CD14-positive monocyte (primary cell): ENCODE measurements around the gene SLC22A23. TPM values are rescaled to one million over a fixed set of nuclear protein-coding genes. Genes with fewer than 3 reads are reported as not detected.

Experiments
- DNase-seq, 3 donors: peaks; one replicate each; pipeline ENCODE4 v3.0.0-alpha.2; 2011 to 2022
- H2AFZ ChIP-seq: 2 replicates; pipeline ENCODE4 v1.6.0; 2012; ENCODE audit warnings: mild to moderate bottlenecking, low read depth, low read length, inconsistent platforms; ENCODE audit not compliant: insufficient read depth, poor library complexity, severe bottlenecking
- H3K27ac ChIP-seq, 2 donors: 1 replicate in 1 of 2; 2 replicates in 1 of 2; pipeline ENCODE4 v1.5.1; 2012 to 2013; ENCODE audit warnings: low read length in 2 of 2, control low read depth in 1 of 2, inconsistent platforms in 1 of 2, low read depth in 1 of 2, mild to moderate bottlenecking in 1 of 2
- H3K27me3 ChIP-seq, 2 donors: one replicate each; pipeline versions ENCODE4 v1.6.0 to v1.6.1; 2011 to 2013; ENCODE audit warnings: low read length in 2 of 2; ENCODE audit not compliant: control insufficient read depth in 2 of 2, insufficient read depth in 2 of 2
- H3K36me3 ChIP-seq, 2 donors: replicated peaks in 1 of 2; 1 replicate in 1 of 2; 2 replicates in 1 of 2; pipeline versions ENCODE4 v1.5.1 to v1.6.1; 2012 to 2013; ENCODE audit warnings: low read length in 2 of 2, control low read depth in 1 of 2, inconsistent platforms in 1 of 2, mild to moderate bottlenecking in 1 of 2; ENCODE audit not compliant: insufficient read depth in 2 of 2, control insufficient read depth in 1 of 2
- H3K4me1 ChIP-seq, 2 donors: 1 replicate in 1 of 2; 2 replicates in 1 of 2; pipeline versions ENCODE4 v1.5.1 to v1.6.1; 2012 to 2013; ENCODE audit warnings: low read length in 2 of 2, control low read depth in 1 of 2, inconsistent platforms in 1 of 2, mild to moderate bottlenecking in 1 of 2, moderate library complexity in 1 of 2; ENCODE audit not compliant: insufficient read depth in 2 of 2, control insufficient read depth in 1 of 2
- H3K4me2 ChIP-seq: replicated peaks from 2 replicates; pipeline ENCODE3; 2012; ENCODE audit warnings: low read length, moderate library complexity, mild to moderate bottlenecking; ENCODE audit not compliant: poor library complexity, severe bottlenecking; ENCODE audit errors: extremely low read depth
- H3K4me3 ChIP-seq, 3 experiments: fragments of 200-600 bp in 1 of 3; sonication (generic) in 1 of 3; replicated peaks in 1 of 3; 1 replicate in 2 of 3; 2 replicates in 1 of 3; pipeline ENCODE4 v1.5.1; 2011 to 2013; ENCODE audit warnings: low read length in 3 of 3, mild to moderate bottlenecking in 3 of 3, control low read depth in 2 of 3, low read depth in 2 of 3, inconsistent platforms in 1 of 3, moderate library complexity in 1 of 3
- H3K79me2 ChIP-seq: 2 replicates; pipeline ENCODE4 v1.6.0; 2012; ENCODE audit warnings: mild to moderate bottlenecking, control low read depth, inconsistent platforms, low read length, moderate library complexity; ENCODE audit not compliant: insufficient read depth
- H3K9ac ChIP-seq: 2 replicates; pipeline ENCODE4 v1.6.0; 2017; ENCODE audit warnings: low read length, mild to moderate bottlenecking; ENCODE audit not compliant: insufficient read depth, poor library complexity, severe bottlenecking
- H3K9me3 ChIP-seq, 2 donors: replicated peaks in 1 of 2; 1 replicate in 1 of 2; 2 replicates in 1 of 2; pipeline versions ENCODE4 v1.5.1 to v1.6.1; 2012 to 2013; ENCODE audit warnings: low read length in 2 of 2, control low read depth in 1 of 2; ENCODE audit not compliant: control insufficient read depth in 1 of 2, insufficient read depth in 1 of 2
- H4K20me1 ChIP-seq: 2 replicates; pipeline ENCODE4 v1.6.0; 2012; ENCODE audit warnings: mild to moderate bottlenecking, low read length, control low read depth, moderate library complexity; ENCODE audit not compliant: insufficient read depth
- H3K27ac Mint-ChIP-seq, 7 donors: one replicate each; pipeline ENCODE4 v1.8.0; 2020; ENCODE audit warnings: mild to moderate bottlenecking in 7 of 7, mixed read lengths in 7 of 7, moderate library complexity in 6 of 7, inconsistent platforms in 2 of 7
- H3K27me3 Mint-ChIP-seq, 3 donors: one replicate each; pipeline ENCODE4 v1.8.0; 2021 to 2022; ENCODE audit warnings: low read depth in 3 of 3, mild to moderate bottlenecking in 3 of 3, mixed read lengths in 3 of 3, moderate library complexity in 3 of 3, inconsistent platforms in 1 of 3
- H3K36me3 Mint-ChIP-seq, 2 donors: one replicate each; pipeline ENCODE4 v1.8.0; 2020; ENCODE audit warnings: mixed read lengths in 2 of 2, inconsistent platforms in 1 of 2, mild to moderate bottlenecking in 1 of 2
- H3K4me1 Mint-ChIP-seq: one replicate; pipeline ENCODE4 v1.8.0; 2020; ENCODE audit warnings: mild to moderate bottlenecking, mixed read lengths
- H3K4me3 Mint-ChIP-seq, 2 donors: one replicate each; pipeline ENCODE4 v1.8.0; 2020; ENCODE audit warnings: mild to moderate bottlenecking in 2 of 2, mixed read lengths in 2 of 2, moderate library complexity in 1 of 2
- H3K9me3 Mint-ChIP-seq, 7 donors: one replicate each; pipeline ENCODE4 v1.8.0; 2020 to 2022; ENCODE audit warnings: mixed read lengths in 7 of 7, mild to moderate bottlenecking in 6 of 7, moderate library complexity in 6 of 7, inconsistent platforms in 2 of 7
- CTCF ChIP-seq: fragments of 200-600 bp; IDR thresholded peaks from one replicate; pipeline ENCODE4 v1.8.0; 2022; ENCODE audit warnings: antibody characterized with exemption, mild to moderate bottlenecking
- WGBS: methylation state at CpG from one replicate; pipeline ENCODE4 v1.1.5; 2013; ENCODE audit warnings: missing lambda C conversion rate; ENCODE audit not compliant: insufficient coverage; 5-methylcytosine and 5-hydroxymethylcytosine counted together
- intact Hi-C, 2 donors: fragments of 100-400 bp; cut with micrococcal nuclease; formaldehyde crosslinking; loops; one replicate each; pipeline versions ENCODE4 v1.15.0 to v1.15.1; 2023
- polyA plus RNA-seq, 3 donors: library from polyadenylated mRNA; depleted of rRNA in 1 of 3; unstranded in 2 of 3; stranded (reverse) in 1 of 3; fragments of 300-500 nt in 2 of 3; fragments of >200 nt in 1 of 3; fragmentation: Illumina TruSeq in 2 of 3; gene quantifications; 1 replicate in 2 of 3; 2 replicates in 1 of 3; pipeline ENCODE4 v1.2.3, GENCODE V29; 2012 to 2021

SLC22A23 gene
- polyA plus RNA-seq, 3 donors = 0.08 TPM; not detected in 2

GRCh38 chr6:3285049-3285639 is 171.7 kb downstream of the SLC22A23 start:
- Mint-ChIP-seq H3K4me1 (no peaks in the 10 kb centered on the region), H3K36me3 (no peaks in the 10 kb centered on the region)
- H4K20me1 ChIP-seq = no peaks in the 10 kb centered on the region

GRCh38 chr6:3284436-3284876 is 172.4 kb downstream of the SLC22A23 start:
- H3K27ac ChIP-seq = no peak overlapping the region
- no peak overlapping the region for H3K4me3 ChIP-seq
- WGBS = 92% methylated on average over 13 of the region's 17 CpGs

More at GRCh38 chr6:3285049-3285639, 171.7 kb downstream of the SLC22A23 start:
- Histone ChIP-seq H3K36me3 (no peaks in the 10 kb centered on the region), H3K79me2 (no peaks in the 10 kb centered on the region), H3K4me2 (no peak overlapping the region), H3K27ac (no peak overlapping the region), H3K4me3 (no peak overlapping the region), H3K9me3 (no peaks in the 10 kb centered on the region), H3K4me1 (no peaks in the 10 kb centered on the region), H3K9ac (no peak overlapping the region), H3K27me3 (no peaks in the 10 kb centered on the region), H2AFZ (no peak overlapping the region)
- no peak for DNase-seq
- TF ChIP-seq CTCF = no peak
- Mint-ChIP-seq H3K27me3 (peaks cover 0 to 8% (median 1%) of the 10 kb centered on the region in 3 donors), H3K4me3 (no peak overlapping the region), H3K27ac (no peak overlapping the region), H3K9me3 (no peaks in the 10 kb centered on the region)
- intact Hi-C loops = no loop called here
- WGBS = 98% methylated on average over 19 of the region's 19 CpGs

More at GRCh38 chr6:3284436-3284876, 172.4 kb downstream of the SLC22A23 start:
- no peaks in the 10 kb centered on the region for H3K36me3 ChIP-seq
- H3K4me1 ChIP-seq = no peaks in the 10 kb centered on the region
- Mint-ChIP-seq H3K4me3 (no peak overlapping the region), H3K27me3 (peaks cover 0 to 9% (median 1%) of the 10 kb centered on the region in 3 donors), H3K9me3 (no peaks in the 10 kb centered on the region), H3K27ac (no peak overlapping the region), H3K36me3 (no peaks in the 10 kb centered on the region), H3K4me1 (peaks cover 1% of the 10 kb centered on the region)
- H3K79me2 ChIP-seq = no peaks in the 10 kb centered on the region
- no peak overlapping the region for H3K4me2 ChIP-seq
- H4K20me1 ChIP-seq = no peaks in the 10 kb centered on the region
- H3K9me3 ChIP-seq = no peaks in the 10 kb centered on the region
- H2AFZ ChIP-seq = no peak overlapping the region
- H3K9ac ChIP-seq = no peak overlapping the region
- intact Hi-C loops = no loop called here
- TF ChIP-seq CTCF = no peak
- no peak for DNase-seq
- H3K27me3 ChIP-seq = no peaks in the 10 kb centered on the region
